ENCODE measurements around the gene IRS1.
"Not testable (repeated sequence)": the region's sequence is repeated elsewhere in the genome, so short reads cannot be mapped to it uniquely, and the experiment has no call there.

The IRS1 gene

GRCh38 chr2:226799211-226799975 lies at the start of gene IRS1:
Gene IRS1, minus strand, starts transcription at chr2:226799820. Its CDS starts 1,082 bp downstream, at chr2:226798738.
- peak; percentile 88 for DNase-seq

GRCh38 chr2:226849349-226849748 lies 49.7 kb upstream of the IRS1 start:
- DNase-seq: no peak

- no peak for DNase-seq
These were observed 47.9 kb upstream of the IRS1 start for GRCh38 chr2:226847511-226847910.

GRCh38 chr2:226847090-226847489 lies 47.5 kb upstream of the IRS1 start:
- no peak for DNase-seq

GRCh38 chr2:226845386-226846116 lies 45.9 kb upstream of the IRS1 start:
- peak; percentile 75 for DNase-seq

- DNase-seq: not testable (repeated sequence)
These were observed 43.4 kb upstream of the IRS1 start for GRCh38 chr2:226843001-226843400.

- DNase-seq: no peak
These were observed 40.3 kb upstream of the IRS1 start for GRCh38 chr2:226839951-226840350.

- DNase-seq: no peak
These were observed 39.5 kb upstream of the IRS1 start for GRCh38 chr2:226839161-226839560.

GRCh38 chr2:226838722-226839121 lies 39.1 kb upstream of the IRS1 start:
- DNase-seq: no peak

GRCh38 chr2:226837787-226838603 lies 38.4 kb upstream of the IRS1 start:
- no peak for DNase-seq

- DNase-seq: no peak
These were observed 37.7 kb upstream of the IRS1 start for GRCh38 chr2:226837334-226837733.

- no peak for DNase-seq
These were observed 36.9 kb upstream of the IRS1 start for GRCh38 chr2:226836548-226836885.

GRCh38 chr2:226835796-226836547 lies 36.4 kb upstream of the IRS1 start, which contains the start of gene RHBDD1:
Gene RHBDD1, plus strand, starts transcription at chr2:226836054. Its CDS starts 28,640 bp downstream, at chr2:226864694.
- DNase-seq: peak; percentile 97

GRCh38 chr2:226835420-226835795 lies 35.8 kb upstream of the IRS1 start:
- DNase-seq: no peak

GRCh38 chr2:226834880-226835279 lies 35.3 kb upstream of the IRS1 start:
- DNase-seq: not testable (repeated sequence)

- no peak for DNase-seq
These were observed 32.4 kb upstream of the IRS1 start for GRCh38 chr2:226832061-226832460.

- no peak for DNase-seq
These were observed 31.6 kb upstream of the IRS1 start for GRCh38 chr2:226831266-226831665.

- no peak for DNase-seq
These were observed 30.4 kb upstream of the IRS1 start for GRCh38 chr2:226829721-226830631.

- no peak for DNase-seq
These were observed 28.6 kb upstream of the IRS1 start for GRCh38 chr2:226828191-226828590.

- no peak for DNase-seq
These were observed 25.4 kb upstream of the IRS1 start for GRCh38 chr2:226825056-226825455.

- DNase-seq: no peak
These were observed 19.3 kb upstream of the IRS1 start for GRCh38 chr2:226818930-226819329.

All from retina (tissue), 1 donor.